NCI-H2029 (cell line): Measurements from ENCODE around the gene ZCCHC7.
"Not testable (repeated sequence)": the region's sequence is repeated elsewhere in the genome, so short reads cannot be mapped to it uniquely, and the experiment has no call there.

Experiments
- DNase-seq: peaks from one replicate; lab custom pipeline; 2025; lab: John Stamatoyannopoulos, UW

ZCCHC7 gene

GRCh38 chr9:37373621-37374020 lies 253.2 kb downstream of the ZCCHC7 start:
- no peak for DNase-seq

- no peak for DNase-seq
Observed at GRCh38 chr9:37374892-37375291, 254.5 kb downstream of the ZCCHC7 start.

- no peak for DNase-seq
Observed at GRCh38 chr9:37377688-37378612, 257.6 kb downstream of the ZCCHC7 start.

- DNase-seq: no peak
Observed at GRCh38 chr9:37378613-37379004, 258.2 kb downstream of the ZCCHC7 start.

- no peak for DNase-seq
Observed at GRCh38 chr9:37379835-37380234, 259.5 kb downstream of the ZCCHC7 start.

- DNase-seq: no peak
Observed at GRCh38 chr9:37380570-37380969, 260.2 kb downstream of the ZCCHC7 start.

GRCh38 chr9:37381094-37381741 lies 260.8 kb downstream of the ZCCHC7 start:
- no peak for DNase-seq

GRCh38 chr9:37382161-37382981 lies 262.0 kb downstream of the ZCCHC7 start:
- DNase-seq: no peak

GRCh38 chr9:37382982-37383357 lies 262.6 kb downstream of the ZCCHC7 start:
- DNase-seq: no peak

GRCh38 chr9:37383393-37383792 lies 263.0 kb downstream of the ZCCHC7 start:
- no peak for DNase-seq

- DNase-seq: no peak
Observed at GRCh38 chr9:37383876-37384746, 263.7 kb downstream of the ZCCHC7 start.

GRCh38 chr9:37385286-37385685 lies 264.9 kb downstream of the ZCCHC7 start:
- DNase-seq: no peak

- DNase-seq: no peak
Observed at GRCh38 chr9:37386988-37387387, 266.6 kb downstream of the ZCCHC7 start.

GRCh38 chr9:37390759-37391158 lies 270.4 kb downstream of the ZCCHC7 start:
- no peak for DNase-seq

- DNase-seq: no peak
Observed at GRCh38 chr9:37392272-37392671, 271.9 kb downstream of the ZCCHC7 start.

GRCh38 chr9:37395229-37395628 lies 274.9 kb downstream of the ZCCHC7 start:
- DNase-seq: no peak

- DNase-seq: no peak
Observed at GRCh38 chr9:37395663-37396062, 275.3 kb downstream of the ZCCHC7 start.

GRCh38 chr9:37397948-37398347 lies 277.6 kb downstream of the ZCCHC7 start:
- not testable (repeated sequence) for DNase-seq

GRCh38 chr9:37398464-37399025 lies 278.2 kb downstream of the ZCCHC7 start:
- DNase-seq: no peak

- DNase-seq: no peak
Observed at GRCh38 chr9:37399336-37399735, 279.0 kb downstream of the ZCCHC7 start.

GRCh38 chr9:37404590-37404989 lies 284.2 kb downstream of the ZCCHC7 start:
- DNase-seq: no peak
